Liver (tissue), 9 donors: ENCODE measurements around the gene SALL1. TPM values are rescaled to one million over a fixed set of nuclear protein-coding genes. Genes with fewer than 3 reads are reported as not detected.

Experiments used
- DNase-seq: peaks from one replicate; pipeline ENCODE4 v3.0.0-alpha.2; 2017; ENCODE audit warnings: low spot score
- H3K27ac ChIP-seq, 2 donors: one replicate each; pipeline ENCODE4 v1.7.0; 2013; ENCODE audit warnings: inconsistent platforms in 2 of 2, low read length in 2 of 2, control low read depth in 1 of 2, low read depth in 1 of 2, mild to moderate bottlenecking in 1 of 2
- H3K27me3 ChIP-seq, 4 donors: one replicate each; pipeline versions ENCODE4 v1.6.1 to v1.7.0; 2013; ENCODE audit warnings: low read length in 3 of 4, inconsistent platforms in 1 of 4, mild to moderate bottlenecking in 1 of 4, moderate library complexity in 1 of 4; ENCODE audit not compliant: control insufficient read depth in 4 of 4, insufficient read depth in 4 of 4
- H3K36me3 ChIP-seq, 4 donors: one replicate each; pipeline versions ENCODE4 v1.6.1 to v1.7.0; 2013; ENCODE audit warnings: low read length in 3 of 4, mild to moderate bottlenecking in 3 of 4, low read depth in 1 of 4, moderate library complexity in 1 of 4; ENCODE audit not compliant: control insufficient read depth in 4 of 4, insufficient read depth in 3 of 4
- H3K4me1 ChIP-seq, 4 donors: one replicate each; pipeline versions ENCODE4 v1.6.1 to v1.7.0; 2013; ENCODE audit warnings: low read length in 3 of 4, mild to moderate bottlenecking in 3 of 4, moderate library complexity in 1 of 4; ENCODE audit not compliant: control insufficient read depth in 4 of 4, insufficient read depth in 4 of 4
- H3K4me3 ChIP-seq, 3 donors: one replicate each; pipeline versions ENCODE4 v1.6.1 to v1.7.0; 2013; ENCODE audit warnings: low read length in 3 of 3, control low read depth in 1 of 3, low read depth in 1 of 3, mild to moderate bottlenecking in 1 of 3
- H3K9ac ChIP-seq, 2 donors: one replicate each; pipeline ENCODE4 v1.7.0; 2013; ENCODE audit warnings: low read length in 2 of 2, mild to moderate bottlenecking in 2 of 2, moderate library complexity in 2 of 2, control low read depth in 1 of 2, low read depth in 1 of 2
- H3K9me3 ChIP-seq, 4 donors: one replicate each; pipeline versions ENCODE4 v1.6.1 to v1.7.0; 2013; ENCODE audit warnings: low read length in 3 of 4; ENCODE audit not compliant: control insufficient read depth in 4 of 4
- ATF3 ChIP-seq: IDR thresholded peaks from 2 replicates; pipeline ENCODE4 v1.6.1; 2016; ENCODE audit warnings: antibody characterized with exemption
- CTCF ChIP-seq: fragments of 150-350 bp; IDR thresholded peaks from 2 replicates; pipeline ENCODE4 v1.5.1; 2017; ENCODE audit warnings: improper control_type of control experiment, low read depth, low read length; ENCODE audit not compliant: missing input control
- EGR1 ChIP-seq, 2 donors: IDR thresholded peaks; 2 replicates each; pipeline ENCODE4 v1.6.1; 2016 to 2018; ENCODE audit warnings: antibody characterized with exemption in 2 of 2, low read depth in 2 of 2
- FOXA1 ChIP-seq: IDR thresholded peaks from 2 replicates; pipeline ENCODE4 v1.6.1; 2016; ENCODE audit warnings: antibody characterized with exemption
- FOXA2 ChIP-seq: IDR thresholded peaks from 2 replicates; pipeline ENCODE4 v1.6.1; 2016; ENCODE audit warnings: antibody characterized with exemption
- GABPA ChIP-seq, 2 donors: IDR thresholded peaks in 1 of 2; conservative IDR thresholded peaks in 1 of 2; 2 replicates each; pipeline ENCODE4 v1.6.1; 2016; ENCODE audit warnings: antibody characterized with exemption in 2 of 2, mild to moderate bottlenecking in 1 of 2, moderate library complexity in 1 of 2
- HNF4A ChIP-seq, 2 donors: conservative IDR thresholded peaks; 2 replicates each; pipeline ENCODE4 v1.6.1; 2016; ENCODE audit warnings: antibody characterized with exemption in 2 of 2, mild to moderate bottlenecking in 2 of 2
- HNF4G ChIP-seq: IDR thresholded peaks from 2 replicates; pipeline ENCODE4 v1.6.1; 2016; ENCODE audit warnings: antibody characterized with exemption
- JUND ChIP-seq, 2 donors: IDR thresholded peaks; 2 replicates each; pipeline ENCODE4 v1.6.1; 2016; ENCODE audit warnings: antibody characterized with exemption in 2 of 2
- MAX ChIP-seq: IDR thresholded peaks from 2 replicates; pipeline ENCODE4 v1.6.1; 2016; ENCODE audit warnings: antibody characterized with exemption
- RAD21 ChIP-seq, 2 donors: IDR thresholded peaks; 2 replicates each; pipeline ENCODE4 v1.6.1; 2016; ENCODE audit warnings: antibody characterized with exemption in 2 of 2, mild to moderate bottlenecking in 2 of 2
- RXRA ChIP-seq, 2 donors: IDR thresholded peaks; 2 replicates each; pipeline ENCODE4 v1.6.1; 2017 to 2018; ENCODE audit warnings: antibody characterized with exemption in 2 of 2, mild to moderate bottlenecking in 1 of 2
- SP1 ChIP-seq: IDR thresholded peaks from 2 replicates; pipeline ENCODE4 v1.6.1; 2018; ENCODE audit warnings: antibody characterized with exemption, mild to moderate bottlenecking
- TAF1 ChIP-seq: conservative IDR thresholded peaks from 2 replicates; pipeline ENCODE4 v1.6.1; 2016; ENCODE audit warnings: antibody characterized with exemption, mild to moderate bottlenecking
- YY1 ChIP-seq: IDR thresholded peaks from 2 replicates; pipeline ENCODE4 v1.6.1; 2016; ENCODE audit warnings: antibody characterized with exemption, mild to moderate bottlenecking
- ZBTB33 ChIP-seq: IDR thresholded peaks from 2 replicates; pipeline ENCODE4 v1.6.1; 2016; ENCODE audit warnings: antibody characterized with exemption
- WGBS: extraction: QIAGEN DNeasy Blood & Tissue Kit; methylation state at CpG from one replicate; pipeline ENCODE4 v1.1.7; 2013; 5-methylcytosine and 5-hydroxymethylcytosine counted together
- polyA plus RNA-seq, 2 donors: library from polyadenylated mRNA; stranded (reverse) in 1 of 2; unstranded in 1 of 2; fragments of 200-250 nt in 1 of 2; fragments of >200 nt in 1 of 2; fragmentation: Nextera tagmentation in 1 of 2; extraction: Ambion mirVana in 1 of 2; gene quantifications; one replicate each; pipeline versions ENCODE4 v1.2.1 to v1.2.3, GENCODE V29; 2013 to 2015
- total RNA-seq, 2 donors: library from RNA; depleted of rRNA; stranded (reverse); fragments of >200 nt; gene quantifications; one replicate each; pipeline ENCODE4 v1.2.3, GENCODE V29; 2014
- donor health status: healthy.
- donor health status: healthy.
- donor health status: healthy.
- donor health status: healthy.
- donor health status: healthy.

Gene SALL1
- total and polyA plus RNA-seq, 4 donors, result 1.8 to 13.4 (median 11.7) TPM

DNA sequence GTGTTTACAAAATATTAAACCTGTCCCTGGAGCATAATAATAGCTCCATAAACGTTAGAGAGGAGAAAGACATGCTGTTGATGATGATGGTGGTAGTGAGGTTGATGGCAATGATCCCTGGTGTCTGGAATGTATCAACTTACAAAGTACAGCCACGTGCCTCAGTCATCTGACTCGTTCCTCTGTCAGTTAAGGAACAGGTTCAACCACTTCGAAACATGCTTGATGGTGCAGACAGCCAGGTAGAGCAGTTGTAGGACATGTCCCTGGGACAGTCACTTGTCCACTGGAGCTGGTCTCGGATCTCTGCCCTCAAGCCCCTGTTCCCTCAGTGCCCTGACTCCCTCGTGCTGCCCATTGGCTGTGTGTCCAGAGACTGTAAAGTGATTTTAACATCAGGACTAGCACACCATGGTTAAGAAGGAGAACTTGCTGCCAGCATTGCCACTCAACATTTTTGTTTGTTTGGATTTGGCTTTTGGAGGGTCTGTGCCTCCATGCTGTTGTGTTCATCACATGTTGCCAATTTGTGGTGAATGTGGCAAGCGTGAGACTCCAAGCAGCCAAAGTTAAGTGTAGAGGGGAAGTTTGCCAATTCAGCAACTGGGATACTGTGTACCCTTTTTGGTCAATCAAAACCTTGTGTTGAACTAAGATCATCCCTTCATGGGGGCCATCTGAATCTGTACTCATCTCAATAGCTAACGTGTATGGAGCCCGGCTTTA, 16.3 kb upstream of the SALL1 start:
- TF ChIP-seq EGR1 (IDR thresholded peaks at IDR 0.05; ENCODE audit: low read depth in 2 of 2) (no peak), FOXA1 (no peak), CTCF (no peak), ZBTB33 (no peak), YY1 (no peak), GABPA (IDR thresholded peaks at IDR 0.05 in 1 of 2, conservative IDR thresholded peaks at IDR 0.05 in 1 of 2) (no peak), RXRA (IDR thresholded peaks at IDR 0.05) (no peak), SP1 (no peak), MAX (no peak), HNF4G (no peak), TAF1 (no peak), RAD21 (IDR thresholded peaks at IDR 0.05) (no peak), JUND (IDR thresholded peaks at IDR 0.05) (no peak)
- Histone ChIP-seq H3K27ac (no peak overlapping the region), H3K9me3 (no peaks in the 10 kb centered on the region), H3K4me3 (no peak overlapping the region), H3K36me3 (no peaks in the 10 kb centered on the region), H3K4me1 (no peaks in the 10 kb centered on the region), H3K27me3 (no peaks in the 10 kb centered on the region), H3K9ac (no peak overlapping the region)
- WGBS, result 80% methylated on average over 9 of the region's 9 CpGs
- DNase-seq, result no peak

DNA sequence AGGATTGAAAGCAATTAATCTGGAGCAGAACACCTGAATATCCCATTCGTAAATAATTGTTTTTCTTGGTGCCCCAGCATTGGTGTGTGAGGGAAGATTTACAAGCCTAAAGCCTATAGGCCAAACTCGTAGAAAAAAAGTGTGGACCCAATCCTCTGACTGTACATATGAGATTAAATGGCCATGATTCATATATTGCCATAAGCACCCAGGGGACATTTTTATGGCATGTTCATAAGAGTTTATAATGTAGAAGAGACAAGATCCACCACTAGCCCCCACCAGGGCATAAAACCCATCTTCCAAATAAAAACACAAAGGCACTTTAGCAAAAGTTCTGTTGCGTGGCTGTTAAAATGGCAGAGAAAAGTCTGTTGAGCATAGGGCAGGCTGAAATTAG, 15.5 kb upstream of the SALL1 start:
- no peak for DNase-seq
- no peak overlapping the region for H3K9ac ChIP-seq
- TF ChIP-seq ATF3, result no peak
- no peak for TF ChIP-seq HNF4A (conservative IDR thresholded peaks at IDR 0.05)
- no peak for TF ChIP-seq GABPA (IDR thresholded peaks at IDR 0.05 in 1 of 2, conservative IDR thresholded peaks at IDR 0.05 in 1 of 2)
- TF ChIP-seq FOXA1, result no peak
- no peak for TF ChIP-seq FOXA2
- TF ChIP-seq MAX, result no peak
- H3K9me3 ChIP-seq, result no peaks in the 10 kb centered on the region
- no peaks in the 10 kb centered on the region for H3K36me3 ChIP-seq
- H3K4me3 ChIP-seq, result no peak overlapping the region
- H3K4me1 ChIP-seq, result no peaks in the 10 kb centered on the region
- WGBS, result 87% methylated on average over 3 of the region's 3 CpGs
- no peak overlapping the region for H3K27ac ChIP-seq
- H3K27me3 ChIP-seq, result no peaks in the 10 kb centered on the region
